Gastroesophageal sphincter (tissue), 3 donors: ENCODE data around the gene MBOAT1.

ENCODE experiments used
- EP300 ChIP-seq: sonication (generic); formaldehyde crosslinking; IDR thresholded peaks from one replicate; pipeline ENCODE4 v1.6.1; 2017; ENCODE audit warnings: antibody characterized with exemption, mild to moderate bottlenecking
- POLR2A ChIP-seq, 2 donors: fragments of 450-650 bp; IDR thresholded peaks; one replicate each; pipeline ENCODE4 v1.6.1; 2017; ENCODE audit warnings: antibody characterized with exemption in 2 of 2, mild to moderate bottlenecking in 2 of 2, moderate library complexity in 1 of 2
- POLR2AphosphoS5 ChIP-seq: sonication (generic); formaldehyde crosslinking; IDR thresholded peaks from one replicate; pipeline ENCODE4 v1.6.1; 2017; ENCODE audit warnings: antibody characterized with exemption
- TF ChIP-seq, protein P1 (sequence below), 4 experiments: fragments of 200-600 bp in 2 of 4; fragments of 450-650 bp in 2 of 4; sonication (generic) in 1 of 4; IDR thresholded peaks; one replicate each; pipeline ENCODE4 v1.5.1; 2017 to 2019; ENCODE audit warnings: antibody characterized with exemption in 4 of 4, mild to moderate bottlenecking in 2 of 4, moderate library complexity in 2 of 4

DNA sequence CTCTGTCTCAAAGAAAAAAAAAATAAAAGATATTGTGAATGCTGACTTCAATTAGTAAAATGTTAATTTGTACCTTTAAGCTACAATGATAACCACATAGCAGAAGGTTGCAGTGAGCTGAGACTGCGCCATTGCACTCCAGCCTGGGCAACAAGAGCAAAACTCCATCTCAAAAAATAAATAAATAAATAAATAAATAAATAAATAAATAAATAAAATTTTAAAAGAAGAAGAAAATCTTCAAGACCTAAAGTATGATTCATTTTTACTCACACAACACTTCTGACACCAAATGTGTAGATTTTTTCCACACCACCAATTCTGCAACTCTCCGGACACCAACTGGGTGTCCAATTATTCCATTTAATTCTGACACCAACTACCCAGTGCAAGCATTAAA is 28.8 kb upstream of the MBOAT1 start:
- TF ChIP-seq, protein P1, sequence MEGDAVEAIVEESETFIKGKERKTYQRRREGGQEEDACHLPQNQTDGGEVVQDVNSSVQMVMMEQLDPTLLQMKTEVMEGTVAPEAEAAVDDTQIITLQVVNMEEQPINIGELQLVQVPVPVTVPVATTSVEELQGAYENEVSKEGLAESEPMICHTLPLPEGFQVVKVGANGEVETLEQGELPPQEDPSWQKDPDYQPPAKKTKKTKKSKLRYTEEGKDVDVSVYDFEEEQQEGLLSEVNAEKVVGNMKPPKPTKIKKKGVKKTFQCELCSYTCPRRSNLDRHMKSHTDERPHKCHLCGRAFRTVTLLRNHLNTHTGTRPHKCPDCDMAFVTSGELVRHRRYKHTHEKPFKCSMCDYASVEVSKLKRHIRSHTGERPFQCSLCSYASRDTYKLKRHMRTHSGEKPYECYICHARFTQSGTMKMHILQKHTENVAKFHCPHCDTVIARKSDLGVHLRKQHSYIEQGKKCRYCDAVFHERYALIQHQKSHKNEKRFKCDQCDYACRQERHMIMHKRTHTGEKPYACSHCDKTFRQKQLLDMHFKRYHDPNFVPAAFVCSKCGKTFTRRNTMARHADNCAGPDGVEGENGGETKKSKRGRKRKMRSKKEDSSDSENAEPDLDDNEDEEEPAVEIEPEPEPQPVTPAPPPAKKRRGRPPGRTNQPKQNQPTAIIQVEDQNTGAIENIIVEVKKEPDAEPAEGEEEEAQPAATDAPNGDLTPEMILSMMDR (IDR thresholded peaks at IDR 0.05) = no peak
- TF ChIP-seq POLR2A (IDR thresholded peaks at IDR 0.05) = no peak
- TF ChIP-seq EP300 = no peak
- TF ChIP-seq POLR2AphosphoS5 = no peak
